HepG2 (cell line): ENCODE measurements around the gene HSCB. TPM values are rescaled to one million over a fixed set of nuclear protein-coding genes. Genes with fewer than 3 reads are reported as not detected.
A peak's percentile ranks its signal among the peaks of the same experiment; 100 is the strongest.

Experiments
- HNF4A ChIP-seq: sonication (generic); formaldehyde crosslinking; IDR thresholded peaks from 2 replicates; pipeline ENCODE4 v1.4.0; 2020; ENCODE audit warnings: missing genetic modification reagents
- HNRNPK ChIP-seq: fragments of 200-400 bp; formaldehyde crosslinking; IDR thresholded peaks from 2 replicates; pipeline ENCODE4 v1.6.1; 2018; ENCODE audit warnings: low read length, low read depth, moderate library complexity, mild to moderate bottlenecking; ENCODE audit not compliant: poor library complexity, severe bottlenecking
- MAFG ChIP-seq: sonication (generic); formaldehyde crosslinking; IDR thresholded peaks from 2 replicates; pipeline ENCODE4 v1.5.1; 2020; ENCODE audit warnings: mild to moderate bottlenecking, missing genetic modification reagents
- NFRKB ChIP-seq: fragments of 450-650 bp; IDR thresholded peaks from 2 replicates; pipeline ENCODE4 v1.6.1; 2017
- PAF1 ChIP-seq: IDR thresholded peaks from 2 replicates; pipeline ENCODE4 v1.6.1; 2016; ENCODE audit warnings: missing genetic modification reagents, missing compliant biosample characterization
- REL ChIP-seq: sonication (generic); formaldehyde crosslinking; conservative IDR thresholded peaks from 2 replicates; pipeline ENCODE4 v1.8.0; 2022; ENCODE audit warnings: mild to moderate bottlenecking, missing genetic modification reagents, moderate library complexity
- ZNF121 ChIP-seq: sonication (generic); formaldehyde crosslinking; IDR thresholded peaks from 2 replicates; pipeline ENCODE4 v1.5.0; 2020; ENCODE audit warnings: mild to moderate bottlenecking, missing genetic modification reagents
- ZNF546 ChIP-seq: sonication (generic); formaldehyde crosslinking; conservative IDR thresholded peaks from 2 replicates; pipeline ENCODE4 v1.8.1; 2023; ENCODE audit warnings: mild to moderate bottlenecking, missing genetic modification reagents
- ZNF891 ChIP-seq: sonication (generic); formaldehyde crosslinking; IDR thresholded peaks from 2 replicates; pipeline ENCODE4 v1.5.0; 2020; ENCODE audit warnings: mild to moderate bottlenecking, missing genetic modification reagents
- polyA plus RNA-seq, 8 experiments: library from polyadenylated mRNA; depleted of rRNA in 3 of 8; stranded (reverse) in 7 of 8; unstranded in 1 of 8; fragments of >200 nt; fragmentation: Illumina TruSeq in 4 of 8; extraction: Trizol in 4 of 8; gene quantifications; 2 replicates each; pipeline versions ENCODE4 v1.2.1 to v1.2.3, GENCODE V29; 2011 to 2016; ENCODE audit warnings: low read depth in 4 of 8, missing spikeins in 1 of 8, mixed read lengths in 1 of 8; ENCODE audit not compliant: insufficient read depth in 1 of 8
- total RNA-seq, 5 experiments: library from RNA; depleted of rRNA; stranded (reverse); fragments of >200 nt; fragmentation: Illumina TruSeq; extraction: Trizol; gene quantifications; 2 replicates each; pipeline ENCODE4 v1.2.3, GENCODE V29; 2016; ENCODE audit warnings: low read depth in 1 of 5
- TF ChIP-seq, protein P1 (sequence below): sonication (generic); formaldehyde crosslinking; IDR thresholded peaks from 2 replicates; pipeline ENCODE4 v1.4.0; 2020; ENCODE audit warnings: missing genetic modification reagents
- TF ChIP-seq, protein P2 (sequence below): sonication (generic); formaldehyde crosslinking; IDR thresholded peaks from 2 replicates; pipeline ENCODE4 v1.5.0; 2020; ENCODE audit warnings: mild to moderate bottlenecking, missing genetic modification reagents
- TF ChIP-seq, protein P3 (sequence below): sonication (generic); formaldehyde crosslinking; IDR thresholded peaks from 2 replicates; pipeline ENCODE4 v1.8.1; 2023; ENCODE audit warnings: mild to moderate bottlenecking, missing genetic modification reagents
- TF ChIP-seq, protein P4 (sequence below): sonication (generic); formaldehyde crosslinking; conservative IDR thresholded peaks from 2 replicates; pipeline ENCODE4 v1.4.0; 2020; ENCODE audit warnings: missing genetic modification reagents
- TF ChIP-seq, protein P5 (sequence below): sonication (generic); formaldehyde crosslinking; IDR thresholded peaks from 2 replicates; pipeline ENCODE4 v1.5.1; 2020; ENCODE audit warnings: mild to moderate bottlenecking, missing genetic modification reagents, moderate library complexity
- TF ChIP-seq, protein P6 (sequence below): sonication (generic); formaldehyde crosslinking; IDR thresholded peaks from 2 replicates; pipeline ENCODE4 v1.4.0; 2020; ENCODE audit warnings: mild to moderate bottlenecking, missing genetic modification reagents

The HSCB gene
- total and polyA plus RNA-seq, 2 of the 13 experiments (the other 11 are each of a cell fraction or from before 2014, with no cell fraction given), result 15.4 to 20.9 TPM

DNA sequence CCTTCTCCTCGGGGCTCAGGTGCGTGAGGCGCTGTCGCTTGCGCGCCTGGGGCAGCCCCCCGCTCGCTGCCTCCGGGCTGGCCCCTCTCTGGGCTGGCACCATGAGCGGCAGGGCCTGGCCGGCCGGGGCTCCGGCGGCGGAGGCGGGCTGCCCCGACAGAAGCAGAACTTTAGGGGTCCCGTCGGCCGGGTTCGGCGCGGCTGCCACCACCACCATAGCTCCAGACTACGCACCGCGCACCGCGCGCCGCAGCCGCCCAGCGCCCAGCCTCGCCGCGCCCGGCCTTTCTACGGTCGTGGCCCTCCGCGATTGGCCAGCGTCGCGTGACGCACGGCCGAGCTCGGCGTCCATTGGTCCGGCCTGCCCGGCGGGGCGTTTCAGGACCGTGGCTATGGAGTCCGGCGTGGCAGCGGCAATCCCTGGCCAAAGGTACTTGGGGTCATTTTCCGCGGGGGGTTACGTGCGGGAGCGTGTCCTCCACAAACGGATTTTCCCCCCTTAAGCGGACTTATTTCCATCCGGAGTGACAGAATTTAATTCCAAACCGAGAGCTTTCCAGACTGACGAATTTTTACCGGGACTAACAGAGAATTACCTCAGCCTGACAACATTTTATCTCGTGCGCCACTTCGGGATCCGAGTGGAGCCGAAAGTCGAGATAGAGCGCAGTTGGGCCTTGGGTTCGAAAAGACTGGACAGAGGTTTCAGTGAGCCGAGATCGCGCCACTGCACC lies 58.6 kb downstream of the HSCB start, which contains the start of gene XBP1 (continued):
- TF ChIP-seq MAFG (CRISPR knock-in tag), result no peak
- TF ChIP-seq, protein P1, sequence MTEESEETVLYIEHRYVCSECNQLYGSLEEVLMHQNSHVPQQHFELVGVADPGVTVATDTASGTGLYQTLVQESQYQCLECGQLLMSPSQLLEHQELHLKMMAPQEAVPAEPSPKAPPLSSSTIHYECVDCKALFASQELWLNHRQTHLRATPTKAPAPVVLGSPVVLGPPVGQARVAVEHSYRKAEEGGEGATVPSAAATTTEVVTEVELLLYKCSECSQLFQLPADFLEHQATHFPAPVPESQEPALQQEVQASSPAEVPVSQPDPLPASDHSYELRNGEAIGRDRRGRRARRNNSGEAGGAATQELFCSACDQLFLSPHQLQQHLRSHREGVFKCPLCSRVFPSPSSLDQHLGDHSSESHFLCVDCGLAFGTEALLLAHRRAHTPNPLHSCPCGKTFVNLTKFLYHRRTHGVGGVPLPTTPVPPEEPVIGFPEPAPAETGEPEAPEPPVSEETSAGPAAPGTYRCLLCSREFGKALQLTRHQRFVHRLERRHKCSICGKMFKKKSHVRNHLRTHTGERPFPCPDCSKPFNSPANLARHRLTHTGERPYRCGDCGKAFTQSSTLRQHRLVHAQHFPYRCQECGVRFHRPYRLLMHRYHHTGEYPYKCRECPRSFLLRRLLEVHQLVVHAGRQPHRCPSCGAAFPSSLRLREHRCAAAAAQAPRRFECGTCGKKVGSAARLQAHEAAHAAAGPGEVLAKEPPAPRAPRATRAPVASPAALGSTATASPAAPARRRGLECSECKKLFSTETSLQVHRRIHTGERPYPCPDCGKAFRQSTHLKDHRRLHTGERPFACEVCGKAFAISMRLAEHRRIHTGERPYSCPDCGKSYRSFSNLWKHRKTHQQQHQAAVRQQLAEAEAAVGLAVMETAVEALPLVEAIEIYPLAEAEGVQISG, result peak; percentile 20; the same call in 1 of the 2 replicates
- TF ChIP-seq HNRNPK, result peak; percentile 65
- 0 out of 2 replicates have a peak, but pooled peaks have one; percentile 49 for TF ChIP-seq PAF1 (CRISPR knock-in tag)
- 0 out of 2 replicates have a peak, but pooled peaks have one; percentile 22 for TF ChIP-seq ZNF891 (CRISPR knock-in tag)
- TF ChIP-seq, protein P2, sequence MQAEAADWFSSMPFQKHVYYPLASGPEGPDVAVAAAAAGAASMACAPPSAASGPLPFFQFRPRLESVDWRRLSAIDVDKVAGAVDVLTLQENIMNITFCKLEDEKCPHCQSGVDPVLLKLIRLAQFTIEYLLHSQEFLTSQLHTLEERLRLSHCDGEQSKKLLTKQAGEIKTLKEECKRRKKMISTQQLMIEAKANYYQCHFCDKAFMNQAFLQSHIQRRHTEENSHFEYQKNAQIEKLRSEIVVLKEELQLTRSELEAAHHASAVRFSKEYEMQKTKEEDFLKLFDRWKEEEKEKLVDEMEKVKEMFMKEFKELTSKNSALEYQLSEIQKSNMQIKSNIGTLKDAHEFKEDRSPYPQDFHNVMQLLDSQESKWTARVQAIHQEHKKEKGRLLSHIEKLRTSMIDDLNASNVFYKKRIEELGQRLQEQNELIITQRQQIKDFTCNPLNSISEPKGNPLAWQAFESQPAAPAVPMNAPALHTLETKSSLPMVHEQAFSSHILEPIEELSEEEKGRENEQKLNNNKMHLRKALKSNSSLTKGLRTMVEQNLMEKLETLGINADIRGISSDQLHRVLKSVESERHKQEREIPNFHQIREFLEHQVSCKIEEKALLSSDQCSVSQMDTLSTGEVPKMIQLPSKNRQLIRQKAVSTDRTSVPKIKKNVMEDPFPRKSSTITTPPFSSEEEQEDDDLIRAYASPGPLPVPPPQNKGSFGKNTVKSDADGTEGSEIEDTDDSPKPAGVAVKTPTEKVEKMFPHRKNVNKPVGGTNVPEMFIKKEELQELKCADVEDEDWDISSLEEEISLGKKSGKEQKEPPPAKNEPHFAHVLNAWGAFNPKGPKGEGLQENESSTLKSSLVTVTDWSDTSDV (CRISPR knock-in tag), result no peak; the same call in 1 of the 2 replicates
- 0 out of 2 replicates have a peak, but pooled peaks have one; percentile 49 for TF ChIP-seq REL (CRISPR knock-in tag)
- TF ChIP-seq, protein P3, sequence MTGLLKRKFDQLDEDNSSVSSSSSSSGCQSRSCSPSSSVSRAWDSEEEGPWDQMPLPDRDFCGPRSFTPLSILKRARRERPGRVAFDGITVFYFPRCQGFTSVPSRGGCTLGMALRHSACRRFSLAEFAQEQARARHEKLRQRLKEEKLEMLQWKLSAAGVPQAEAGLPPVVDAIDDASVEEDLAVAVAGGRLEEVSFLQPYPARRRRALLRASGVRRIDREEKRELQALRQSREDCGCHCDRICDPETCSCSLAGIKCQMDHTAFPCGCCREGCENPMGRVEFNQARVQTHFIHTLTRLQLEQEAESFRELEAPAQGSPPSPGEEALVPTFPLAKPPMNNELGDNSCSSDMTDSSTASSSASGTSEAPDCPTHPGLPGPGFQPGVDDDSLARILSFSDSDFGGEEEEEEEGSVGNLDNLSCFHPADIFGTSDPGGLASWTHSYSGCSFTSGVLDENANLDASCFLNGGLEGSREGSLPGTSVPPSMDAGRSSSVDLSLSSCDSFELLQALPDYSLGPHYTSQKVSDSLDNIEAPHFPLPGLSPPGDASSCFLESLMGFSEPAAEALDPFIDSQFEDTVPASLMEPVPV (CRISPR knock-in tag), result 0 out of 2 replicates have a peak, but pooled peaks have one; percentile 24
- peak; percentile 40 for TF ChIP-seq HNF4A (CRISPR knock-in tag)
- TF ChIP-seq, protein P4, sequence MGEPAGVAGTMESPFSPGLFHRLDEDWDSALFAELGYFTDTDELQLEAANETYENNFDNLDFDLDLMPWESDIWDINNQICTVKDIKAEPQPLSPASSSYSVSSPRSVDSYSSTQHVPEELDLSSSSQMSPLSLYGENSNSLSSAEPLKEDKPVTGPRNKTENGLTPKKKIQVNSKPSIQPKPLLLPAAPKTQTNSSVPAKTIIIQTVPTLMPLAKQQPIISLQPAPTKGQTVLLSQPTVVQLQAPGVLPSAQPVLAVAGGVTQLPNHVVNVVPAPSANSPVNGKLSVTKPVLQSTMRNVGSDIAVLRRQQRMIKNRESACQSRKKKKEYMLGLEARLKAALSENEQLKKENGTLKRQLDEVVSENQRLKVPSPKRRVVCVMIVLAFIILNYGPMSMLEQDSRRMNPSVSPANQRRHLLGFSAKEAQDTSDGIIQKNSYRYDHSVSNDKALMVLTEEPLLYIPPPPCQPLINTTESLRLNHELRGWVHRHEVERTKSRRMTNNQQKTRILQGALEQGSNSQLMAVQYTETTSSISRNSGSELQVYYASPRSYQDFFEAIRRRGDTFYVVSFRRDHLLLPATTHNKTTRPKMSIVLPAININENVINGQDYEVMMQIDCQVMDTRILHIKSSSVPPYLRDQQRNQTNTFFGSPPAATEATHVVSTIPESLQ (CRISPR knock-in tag), result 0 out of 2 replicates have a peak, but pooled peaks have one; percentile 45
- TF ChIP-seq, protein P5, sequence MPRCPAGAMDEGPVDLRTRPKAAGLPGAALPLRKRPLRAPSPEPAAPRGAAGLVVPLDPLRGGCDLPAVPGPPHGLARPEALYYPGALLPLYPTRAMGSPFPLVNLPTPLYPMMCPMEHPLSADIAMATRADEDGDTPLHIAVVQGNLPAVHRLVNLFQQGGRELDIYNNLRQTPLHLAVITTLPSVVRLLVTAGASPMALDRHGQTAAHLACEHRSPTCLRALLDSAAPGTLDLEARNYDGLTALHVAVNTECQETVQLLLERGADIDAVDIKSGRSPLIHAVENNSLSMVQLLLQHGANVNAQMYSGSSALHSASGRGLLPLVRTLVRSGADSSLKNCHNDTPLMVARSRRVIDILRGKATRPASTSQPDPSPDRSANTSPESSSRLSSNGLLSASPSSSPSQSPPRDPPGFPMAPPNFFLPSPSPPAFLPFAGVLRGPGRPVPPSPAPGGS (CRISPR knock-in tag), result peak; percentile 91
- no peak for TF ChIP-seq ZNF121
- TF ChIP-seq ZNF546 (CRISPR knock-in tag), result no peak
- TF ChIP-seq, protein P6, sequence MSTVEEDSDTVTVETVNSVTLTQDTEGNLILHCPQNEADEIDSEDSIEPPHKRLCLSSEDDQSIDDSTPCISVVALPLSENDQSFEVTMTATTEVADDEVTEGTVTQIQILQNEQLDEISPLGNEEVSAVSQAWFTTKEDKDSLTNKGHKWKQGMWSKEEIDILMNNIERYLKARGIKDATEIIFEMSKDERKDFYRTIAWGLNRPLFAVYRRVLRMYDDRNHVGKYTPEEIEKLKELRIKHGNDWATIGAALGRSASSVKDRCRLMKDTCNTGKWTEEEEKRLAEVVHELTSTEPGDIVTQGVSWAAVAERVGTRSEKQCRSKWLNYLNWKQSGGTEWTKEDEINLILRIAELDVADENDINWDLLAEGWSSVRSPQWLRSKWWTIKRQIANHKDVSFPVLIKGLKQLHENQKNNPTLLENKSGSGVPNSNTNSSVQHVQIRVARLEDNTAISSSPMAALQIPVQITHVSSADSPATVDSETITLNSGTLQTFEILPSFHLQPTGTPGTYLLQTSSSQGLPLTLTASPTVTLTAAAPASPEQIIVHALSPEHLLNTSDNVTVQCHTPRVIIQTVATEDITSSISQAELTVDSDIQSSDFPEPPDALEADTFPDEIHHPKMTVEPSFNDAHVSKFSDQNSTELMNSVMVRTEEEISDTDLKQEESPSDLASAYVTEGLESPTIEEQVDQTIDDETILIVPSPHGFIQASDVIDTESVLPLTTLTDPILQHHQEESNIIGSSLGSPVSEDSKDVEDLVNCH (CRISPR knock-in tag), result no peak
- no peak for TF ChIP-seq NFRKB
